Epithelial cell of prostate (primary cell): ENCODE results near the gene GSPT1.
"Not testable (repeated sequence)": the region's sequence is repeated elsewhere in the genome, so short reads cannot be mapped to it uniquely, and the experiment has no call there.

Experiments used
- DNase-seq: peaks from one replicate; pipeline ENCODE4 v3.0.0-alpha.2; 2011; ENCODE audit warnings: low read depth, low spot score
- H3K27ac ChIP-seq: fragments of 450-650 bp; 2 replicates; pipeline ENCODE4 v1.5.1; 2017; ENCODE audit warnings: mild to moderate bottlenecking

The GSPT1 gene

GRCh38 chr16:11869353-11870228, 46.2 kb downstream of the GSPT1 start:
- DNase-seq, result no peak
- no peak overlapping the region for H3K27ac ChIP-seq

- H3K27ac ChIP-seq, result peak overlapping the region; percentile 53
- no peak for DNase-seq
Observed at GRCh38 chr16:11868412-11868980, 47.3 kb downstream of the GSPT1 start.

- no peak overlapping the region for H3K27ac ChIP-seq
- no peak for DNase-seq
Observed at GRCh38 chr16:11862489-11862888, 53.3 kb downstream of the GSPT1 start.

GRCh38 chr16:11857161-11857560, 58.6 kb downstream of the GSPT1 start:
- no peak for DNase-seq
- no peak overlapping the region for H3K27ac ChIP-seq

- DNase-seq, result no peak
- peak overlapping the region; percentile 72 for H3K27ac ChIP-seq
Observed at GRCh38 chr16:11852092-11852809, 63.5 kb downstream of the GSPT1 start.

GRCh38 chr16:11851294-11852091, 64.3 kb downstream of the GSPT1 start, which contains the start of gene RSL1D1:
Gene RSL1D1, minus strand, starts transcription at chr16:11851542. Its CDS starts 30 bp downstream, at chr16:11851512.
- peak within 1 kb of the TSS; percentile 72 for H3K27ac ChIP-seq
- DNase-seq, result peak; percentile 66

GRCh38 chr16:11848842-11849241, 66.9 kb downstream of the GSPT1 start:
- peak overlapping the region; percentile 36 for H3K27ac ChIP-seq
- DNase-seq, result no peak

- no peak for DNase-seq
- no peak overlapping the region for H3K27ac ChIP-seq
Observed at GRCh38 chr16:11844499-11844898, 71.3 kb downstream of the GSPT1 start.

- H3K27ac ChIP-seq, result no peak overlapping the region
- DNase-seq, result no peak
Observed at GRCh38 chr16:11843861-11844260, 71.9 kb downstream of the GSPT1 start.

GRCh38 chr16:11843206-11843605, 72.5 kb downstream of the GSPT1 start:
- no peak for DNase-seq
- H3K27ac ChIP-seq, result no peak overlapping the region

- DNase-seq, result no peak
- H3K27ac ChIP-seq, result no peak overlapping the region
Observed at GRCh38 chr16:11841026-11841425, 74.7 kb downstream of the GSPT1 start.

- no peak for DNase-seq
- H3K27ac ChIP-seq, result peak overlapping the region; percentile 87
Observed at GRCh38 chr16:11836650-11837244, 79.0 kb downstream of the GSPT1 start.

- peak overlapping the region; percentile 87 for H3K27ac ChIP-seq
- no peak for DNase-seq
Observed at GRCh38 chr16:11835891-11836649, 79.7 kb downstream of the GSPT1 start.

- no peak for DNase-seq
- peak overlapping the region; percentile 87 for H3K27ac ChIP-seq
Observed at GRCh38 chr16:11835309-11835708, 80.4 kb downstream of the GSPT1 start.

GRCh38 chr16:11833951-11834695, 81.6 kb downstream of the GSPT1 start:
- H3K27ac ChIP-seq, result peak overlapping the region; percentile 87
- peak; percentile 96 for DNase-seq

GRCh38 chr16:11828696-11829095, 87.1 kb downstream of the GSPT1 start:
- H3K27ac ChIP-seq, result no peak overlapping the region
- no peak for DNase-seq

GRCh38 chr16:11825520-11826165, 90.1 kb downstream of the GSPT1 start:
- not testable (repeated sequence) for H3K27ac ChIP-seq, DNase-seq

- DNase-seq, result no peak
- H3K27ac ChIP-seq, result no peak overlapping the region
Observed at GRCh38 chr16:11824362-11824761, 91.4 kb downstream of the GSPT1 start.
